GM21529 (cell line): ENCODE data around the gene DYRK2.
A peak's percentile ranks its signal among the peaks of the same experiment; 100 is the strongest.

ENCODE experiments used
- ATAC-seq: cut with Tn5 transposase; IDR thresholded peaks from one replicate; pipeline ENCODE4 v1.9.1; 2021; ENCODE audit not compliant: unreplicated experiment

Gene DYRK2

DNA sequence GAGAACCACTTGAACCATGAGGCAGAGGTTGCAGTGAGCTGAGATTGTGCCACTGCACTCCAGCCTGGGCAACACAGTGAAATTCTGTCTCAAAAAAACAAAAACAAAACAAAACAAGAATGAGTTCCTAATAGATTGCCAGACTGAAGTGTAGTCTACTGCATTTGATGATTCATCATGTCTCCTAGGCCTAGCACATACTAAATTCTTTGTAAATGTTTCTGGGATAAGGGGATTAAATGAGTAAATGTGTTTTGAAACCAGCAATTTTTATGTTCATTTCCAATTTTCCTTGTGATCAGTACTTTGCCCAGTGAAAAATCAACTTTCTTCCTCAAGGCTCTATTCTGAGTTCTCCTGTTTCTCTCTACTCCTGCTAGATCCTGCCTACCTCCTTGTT lies 2.9 kb upstream of the DYRK2 start:
- ATAC-seq = no peak

DNA sequence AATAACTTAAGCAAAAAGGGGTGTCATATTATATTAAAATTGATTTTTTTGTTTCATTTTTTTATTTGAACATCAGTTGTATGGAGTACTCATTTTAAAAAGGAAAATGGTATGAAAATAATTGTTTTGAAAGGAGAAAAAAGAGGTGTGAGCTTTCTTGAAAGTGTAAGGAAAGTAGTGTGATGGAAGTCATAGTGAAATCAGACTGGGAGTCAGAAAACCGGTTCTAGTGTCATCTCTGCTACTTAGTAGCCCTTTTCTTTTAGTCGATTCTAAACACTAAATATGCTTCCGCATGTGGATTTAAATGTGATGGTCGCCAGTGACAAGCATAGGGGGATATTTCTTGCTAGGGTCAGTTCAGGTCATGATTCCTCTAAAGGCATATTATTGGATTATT lies 1.8 kb upstream of the DYRK2 start:
- ATAC-seq = no peak

- ATAC-seq = no peak
Measured at GRCh38 chr12:67647181-67647798, 1.3 kb upstream of the DYRK2 start.

- ATAC-seq = peak; percentile 13
Measured at GRCh38 chr12:67647799-67648520, 585 bp upstream of the DYRK2 start.

DNA sequence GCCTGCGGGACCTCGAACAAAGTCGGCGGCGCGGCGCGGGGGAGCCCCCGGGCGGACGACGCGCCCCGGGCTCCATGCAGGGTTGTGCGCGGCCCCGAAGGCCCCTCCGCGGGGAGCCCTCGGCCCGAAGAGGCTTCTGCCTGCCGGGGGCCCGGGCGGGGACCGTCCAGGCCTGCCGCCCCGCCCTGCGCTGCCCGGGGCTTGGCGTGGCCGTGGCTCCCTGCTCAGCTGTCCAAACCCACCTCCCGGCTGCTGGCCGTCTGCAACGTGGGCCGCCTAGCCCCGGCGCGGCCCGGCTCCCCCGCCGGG lies 670 bp downstream of the DYRK2 start:
- ATAC-seq = peak; percentile 21

DNA sequence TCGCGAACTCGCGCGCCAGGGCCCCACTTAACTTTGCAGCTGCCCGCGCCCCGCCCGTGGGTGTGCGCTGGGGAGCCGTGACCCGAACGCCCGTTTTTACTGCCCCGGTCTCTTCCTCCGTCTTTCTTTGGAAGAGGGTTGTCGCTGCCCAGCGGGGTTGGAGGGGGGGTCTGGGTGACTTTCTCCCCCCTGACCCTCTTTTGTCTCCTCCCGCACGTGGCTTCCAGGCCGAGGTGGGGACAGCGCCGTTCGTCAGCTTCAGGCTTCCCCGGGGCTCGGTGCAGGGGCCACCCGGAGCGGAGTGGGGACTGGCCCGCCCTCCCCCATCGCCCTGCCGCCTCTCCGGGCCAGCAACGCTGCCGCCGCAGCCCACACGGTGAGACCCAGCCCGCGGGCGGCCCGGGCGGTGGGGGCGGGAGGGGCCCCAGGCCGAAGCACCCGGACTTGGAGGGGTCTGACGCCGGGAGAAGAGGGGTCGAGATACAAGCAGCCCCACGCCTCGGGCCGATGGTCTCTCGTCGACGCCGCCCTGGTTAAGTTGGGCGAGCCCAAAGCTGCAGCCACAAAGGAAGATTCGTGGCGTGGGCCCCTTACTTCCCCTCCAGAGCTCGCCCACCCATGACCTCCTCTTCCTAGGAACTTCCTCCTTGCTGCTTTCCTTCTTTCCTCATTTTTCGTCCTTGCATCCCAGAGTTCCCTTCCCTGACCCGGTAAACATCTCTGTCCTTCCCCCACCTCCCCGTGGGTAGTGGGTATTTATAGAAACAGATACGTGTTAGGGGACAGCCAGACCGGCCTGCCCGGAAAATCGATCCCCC lies 1.2 kb downstream of the DYRK2 start:
- peak; percentile 23 for ATAC-seq

- no peak for ATAC-seq
Measured at GRCh38 chr12:67650388-67651131, 2.0 kb downstream of the DYRK2 start.

GRCh38 chr12:67651132-67651695 lies 2.7 kb downstream of the DYRK2 start:
- no peak for ATAC-seq

GRCh38 chr12:67655829-67656228 lies 7.3 kb downstream of the DYRK2 start:
- no peak for ATAC-seq

DNA sequence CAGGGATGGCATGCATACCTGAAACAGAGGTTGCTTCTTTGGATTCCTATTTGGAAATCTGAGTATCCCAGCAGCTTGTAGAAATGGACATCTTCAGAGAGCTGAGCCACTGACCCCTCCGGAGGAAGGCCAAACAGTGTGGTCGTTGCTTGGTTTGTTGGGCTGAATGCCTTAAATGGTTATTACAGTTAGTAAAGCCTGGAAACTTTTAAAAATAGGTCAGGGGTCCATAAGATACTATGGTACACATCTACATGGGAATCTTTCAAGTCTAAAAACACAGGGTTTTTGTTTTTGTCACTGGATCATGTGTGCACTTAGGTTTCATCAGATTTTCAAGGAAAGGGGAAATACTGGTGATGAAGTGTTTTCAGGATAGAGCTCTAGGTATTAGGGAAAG lies 7.7 kb downstream of the DYRK2 start:
- ATAC-seq = no peak

DNA sequence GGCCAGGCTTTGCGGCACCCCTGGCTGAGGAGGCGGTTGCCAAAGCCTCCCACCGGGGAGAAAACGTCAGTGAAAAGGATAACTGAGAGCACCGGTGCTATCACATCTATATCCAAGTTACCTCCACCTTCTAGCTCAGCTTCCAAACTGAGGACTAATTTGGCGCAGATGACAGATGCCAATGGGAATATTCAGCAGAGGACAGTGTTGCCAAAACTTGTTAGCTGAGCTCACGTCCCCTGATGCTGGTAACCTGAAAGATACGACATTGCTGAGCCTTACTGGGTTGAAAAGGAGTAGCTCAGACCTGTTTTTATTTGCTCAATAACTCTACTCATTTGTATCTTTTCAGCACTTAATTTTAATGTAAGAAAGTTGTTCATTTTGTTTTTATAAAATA lies 9.9 kb downstream of the DYRK2 start:
- no peak for ATAC-seq

- ATAC-seq = no peak
Measured at GRCh38 chr12:67659292-67659691, 10.7 kb downstream of the DYRK2 start.

GRCh38 chr12:67661311-67662021 lies 12.9 kb downstream of the DYRK2 start:
- no peak for ATAC-seq

DNA sequence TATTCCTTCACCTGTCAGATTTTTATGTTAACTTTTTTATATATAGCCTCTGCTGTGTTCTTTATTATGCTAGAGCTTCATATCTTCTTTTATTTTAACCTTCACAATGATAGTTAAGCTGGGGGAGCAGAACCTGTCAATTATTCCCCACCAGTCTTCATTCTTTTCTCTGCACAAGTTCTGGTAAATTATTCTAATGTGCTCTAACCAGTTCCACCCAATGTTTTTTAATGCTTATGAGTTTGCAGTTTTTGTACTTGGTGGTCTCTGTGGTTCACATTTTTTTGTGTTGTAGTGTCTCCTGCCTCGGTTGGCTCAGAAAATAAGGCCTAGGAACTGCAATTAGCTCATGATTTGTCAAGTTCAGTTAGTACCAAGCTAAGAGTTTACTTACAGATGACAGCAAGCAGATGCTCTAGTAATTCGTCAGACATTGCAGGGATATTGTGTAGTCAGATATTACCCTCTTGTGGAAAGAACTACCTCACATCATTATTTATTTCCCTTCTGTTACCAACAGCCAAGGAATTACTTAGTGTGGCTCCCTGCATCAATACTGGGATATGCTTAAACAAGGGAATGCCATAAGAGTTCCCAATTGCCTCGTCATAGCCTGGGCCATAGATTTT lies 14.5 kb downstream of the DYRK2 start:
- ATAC-seq = no peak

DNA sequence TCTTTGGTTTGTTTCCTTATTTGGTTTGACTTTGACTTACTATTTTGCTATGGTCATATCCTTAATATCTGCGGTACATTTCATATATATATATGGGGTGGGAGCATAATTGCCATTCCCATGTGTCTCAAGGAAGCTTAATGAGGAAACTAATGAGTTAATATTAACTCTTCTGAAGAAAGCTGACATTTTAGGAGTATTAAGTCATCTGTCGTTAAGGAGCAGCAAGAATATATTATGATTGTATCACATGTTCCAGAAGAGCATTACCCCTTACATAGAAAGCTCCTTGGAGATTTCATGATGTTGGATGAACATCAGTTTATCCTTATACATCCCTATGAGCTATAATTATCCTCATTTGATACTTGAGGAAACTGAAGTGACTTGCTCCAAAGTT lies 15.6 kb downstream of the DYRK2 start:
- ATAC-seq = no peak

- no peak for ATAC-seq
Measured at GRCh38 chr12:67665679-67666078, 17.1 kb downstream of the DYRK2 start.

DNA sequence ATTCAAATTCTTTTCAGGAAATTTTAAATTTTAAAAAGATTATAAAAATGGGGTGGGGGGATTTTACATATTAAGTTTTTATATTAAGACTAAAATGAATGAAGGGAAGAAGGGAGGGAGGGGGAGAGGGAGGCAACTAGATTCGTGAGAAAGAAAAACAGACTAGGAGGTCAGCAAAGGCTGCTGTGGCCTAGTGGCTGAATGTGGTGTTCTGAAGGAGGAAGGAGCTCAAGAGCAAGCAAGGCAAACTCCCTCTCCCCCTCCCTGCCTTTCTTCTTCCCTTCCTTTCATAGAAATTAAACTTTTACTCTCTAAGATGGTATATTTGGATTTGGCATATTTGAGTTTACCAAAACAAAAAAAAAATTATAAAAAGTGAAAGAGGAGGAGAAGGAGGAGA lies 18.1 kb downstream of the DYRK2 start:
- no peak for ATAC-seq

DNA sequence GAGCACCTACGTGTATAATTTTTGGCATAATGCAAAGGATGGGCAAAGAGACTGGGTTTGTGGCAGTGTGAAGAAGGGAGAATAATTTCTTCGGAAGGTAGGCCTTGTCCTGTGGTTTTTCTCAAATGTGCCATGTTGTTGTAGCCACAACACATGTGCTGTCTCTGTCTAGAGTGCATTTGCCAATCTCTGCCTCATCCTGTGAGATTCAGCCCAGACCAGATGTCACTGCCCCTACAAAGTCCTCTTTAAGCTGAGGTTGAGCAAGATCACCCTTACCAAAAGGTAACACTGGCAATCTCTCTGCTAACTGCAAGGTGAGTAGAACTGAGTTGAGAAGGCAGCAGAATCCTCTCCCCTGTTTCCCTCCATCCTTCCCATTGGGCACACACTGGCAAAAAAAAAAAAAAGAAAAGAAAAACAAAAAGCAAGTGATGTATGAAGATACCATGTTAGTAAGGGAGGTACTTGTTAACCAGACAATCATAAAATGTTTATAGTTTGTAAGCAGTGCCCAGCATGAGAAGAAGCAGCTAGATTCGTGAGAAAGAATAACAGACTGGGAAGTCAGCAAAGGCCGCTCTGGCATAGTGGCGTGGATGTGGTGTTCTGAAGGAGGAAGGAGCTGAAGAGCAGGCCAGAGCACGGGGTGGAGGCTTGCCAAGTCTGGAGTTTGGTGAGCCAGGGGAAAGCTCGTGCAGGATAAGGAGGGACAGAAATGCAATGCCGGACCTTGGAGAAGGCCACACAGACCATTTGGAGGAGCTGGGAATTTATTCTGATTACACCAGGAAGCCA lies 18.9 kb downstream of the DYRK2 start:
- ATAC-seq = no peak

DNA sequence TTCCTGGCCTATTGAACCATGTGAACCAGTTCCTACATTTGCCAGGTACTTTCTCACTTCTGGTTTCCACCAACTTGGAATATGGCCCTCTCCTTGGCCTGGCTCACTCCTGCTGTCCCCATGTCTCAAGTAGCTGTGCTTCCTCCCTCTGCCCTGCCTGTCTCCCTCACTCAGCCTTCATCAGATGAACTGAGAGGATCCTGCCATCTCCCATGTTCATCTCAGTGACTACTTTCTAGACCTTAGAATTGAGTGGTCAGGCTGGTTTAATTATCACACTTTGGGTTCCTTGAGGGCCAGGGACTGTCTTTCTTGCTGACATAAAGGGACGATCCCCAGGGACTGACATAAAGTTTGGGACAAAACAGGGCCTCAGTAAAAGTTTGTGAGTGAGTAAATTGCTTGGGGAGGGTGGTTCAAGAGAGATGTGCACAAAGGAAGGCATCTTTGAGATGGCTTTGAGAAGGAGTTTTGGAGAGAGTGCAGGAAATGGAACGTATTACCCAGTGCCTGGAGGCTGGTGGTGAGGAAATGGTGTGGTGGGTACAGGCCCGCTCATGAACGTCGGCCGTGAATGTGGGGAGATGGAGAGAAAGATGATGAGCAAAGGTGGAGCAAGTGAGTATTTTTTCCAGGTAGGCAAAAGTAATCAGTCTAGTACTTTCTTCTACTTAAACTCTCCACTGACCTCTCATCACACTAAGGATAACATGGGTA lies 20.8 kb downstream of the DYRK2 start:
- no peak for ATAC-seq
